ENCODE measurements around the gene UMAD1.

DNA sequence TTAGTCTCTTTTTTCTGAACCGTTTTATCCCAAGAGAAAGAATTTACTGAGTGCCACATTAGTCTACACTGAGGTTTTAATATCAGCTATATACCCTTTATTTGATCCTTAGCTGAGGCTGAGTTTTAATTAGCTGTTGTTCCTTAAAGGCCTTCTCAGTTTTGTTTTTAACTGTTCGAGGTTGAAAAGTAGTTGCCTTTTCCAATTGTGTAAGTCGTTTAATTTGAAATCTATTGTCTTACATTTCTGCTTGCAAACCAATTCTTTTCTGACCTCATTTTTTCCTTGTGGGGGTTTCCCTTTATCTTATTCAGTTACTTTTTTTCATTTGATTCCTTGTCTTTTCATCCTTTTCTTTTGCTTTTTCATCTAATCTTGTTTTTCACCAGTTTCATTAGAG, 30.8 kb downstream of the UMAD1 start:
- TF ChIP-seq, protein P1, sequence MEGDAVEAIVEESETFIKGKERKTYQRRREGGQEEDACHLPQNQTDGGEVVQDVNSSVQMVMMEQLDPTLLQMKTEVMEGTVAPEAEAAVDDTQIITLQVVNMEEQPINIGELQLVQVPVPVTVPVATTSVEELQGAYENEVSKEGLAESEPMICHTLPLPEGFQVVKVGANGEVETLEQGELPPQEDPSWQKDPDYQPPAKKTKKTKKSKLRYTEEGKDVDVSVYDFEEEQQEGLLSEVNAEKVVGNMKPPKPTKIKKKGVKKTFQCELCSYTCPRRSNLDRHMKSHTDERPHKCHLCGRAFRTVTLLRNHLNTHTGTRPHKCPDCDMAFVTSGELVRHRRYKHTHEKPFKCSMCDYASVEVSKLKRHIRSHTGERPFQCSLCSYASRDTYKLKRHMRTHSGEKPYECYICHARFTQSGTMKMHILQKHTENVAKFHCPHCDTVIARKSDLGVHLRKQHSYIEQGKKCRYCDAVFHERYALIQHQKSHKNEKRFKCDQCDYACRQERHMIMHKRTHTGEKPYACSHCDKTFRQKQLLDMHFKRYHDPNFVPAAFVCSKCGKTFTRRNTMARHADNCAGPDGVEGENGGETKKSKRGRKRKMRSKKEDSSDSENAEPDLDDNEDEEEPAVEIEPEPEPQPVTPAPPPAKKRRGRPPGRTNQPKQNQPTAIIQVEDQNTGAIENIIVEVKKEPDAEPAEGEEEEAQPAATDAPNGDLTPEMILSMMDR (conservative IDR thresholded peaks at IDR 0.05; ENCODE audit: low read depth, low read length): no peak
- TF ChIP-seq, protein P2, sequence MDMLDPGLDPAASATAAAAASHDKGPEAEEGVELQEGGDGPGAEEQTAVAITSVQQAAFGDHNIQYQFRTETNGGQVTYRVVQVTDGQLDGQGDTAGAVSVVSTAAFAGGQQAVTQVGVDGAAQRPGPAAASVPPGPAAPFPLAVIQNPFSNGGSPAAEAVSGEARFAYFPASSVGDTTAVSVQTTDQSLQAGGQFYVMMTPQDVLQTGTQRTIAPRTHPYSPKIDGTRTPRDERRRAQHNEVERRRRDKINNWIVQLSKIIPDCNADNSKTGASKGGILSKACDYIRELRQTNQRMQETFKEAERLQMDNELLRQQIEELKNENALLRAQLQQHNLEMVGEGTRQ (IDR thresholded peaks at IDR 0.05; ENCODE audit: low read depth, low read length): no peak
- TF ChIP-seq BHLHE40 (IDR thresholded peaks at IDR 0.05; ENCODE audit: low read depth, low read length) (no peak), POLR2A (IDR thresholded peaks at IDR 0.05; ENCODE audit: low read depth, low read length) (no peak)
